IPS-NIHi11 (cell line): ENCODE data around the gene THAP3.
"Not testable (repeated sequence)": the region's sequence is repeated elsewhere in the genome, so short reads cannot be mapped to it uniquely, and the experiment has no call there.

Experiments
- DNase-seq: peaks from one replicate; pipeline ENCODE4 v3.0.0; 2012; ENCODE audit warnings: mixed read lengths, low spot score

THAP3 gene

DNA sequence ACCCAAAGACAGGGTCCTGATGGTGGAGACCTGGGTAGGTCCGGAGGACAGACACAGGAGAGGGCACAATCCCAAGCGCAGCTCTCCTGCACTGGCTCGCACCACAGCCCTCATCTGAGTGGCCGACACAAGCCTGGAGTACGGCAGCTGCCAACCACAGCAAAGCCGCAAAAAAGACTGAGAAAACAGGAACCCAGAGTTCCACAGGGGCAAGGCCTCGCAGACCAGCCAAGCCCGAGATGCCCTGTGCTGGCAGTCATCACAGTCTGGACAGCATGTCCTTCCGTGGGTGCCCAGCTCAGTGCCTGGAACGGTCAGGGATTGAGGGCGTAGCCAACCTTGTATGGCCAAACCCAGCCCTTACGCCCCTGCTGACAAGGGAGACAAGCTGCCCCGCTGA lies 33.4 kb upstream of the THAP3 start:
- DNase-seq = no peak

DNA sequence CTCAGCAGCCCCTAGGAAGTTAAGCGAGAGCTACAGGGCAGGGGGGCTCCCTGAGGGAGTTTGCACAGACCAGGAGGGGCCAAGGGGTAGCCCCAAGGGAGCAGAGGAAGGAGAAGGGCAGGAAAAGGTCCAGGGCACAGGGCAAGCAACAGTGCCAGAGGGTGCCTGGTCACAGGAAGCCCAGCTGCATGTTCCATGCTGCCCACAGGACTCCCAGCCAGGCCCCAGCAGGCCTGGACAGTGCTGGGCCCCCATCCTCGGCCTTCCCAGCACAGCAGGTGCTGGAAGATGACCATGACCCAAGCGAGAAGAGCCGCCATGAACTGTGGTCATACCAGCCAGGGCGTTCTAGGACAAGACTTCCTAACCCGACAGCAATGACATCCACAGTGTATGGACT lies 33.0 kb upstream of the THAP3 start:
- DNase-seq = no peak

DNA sequence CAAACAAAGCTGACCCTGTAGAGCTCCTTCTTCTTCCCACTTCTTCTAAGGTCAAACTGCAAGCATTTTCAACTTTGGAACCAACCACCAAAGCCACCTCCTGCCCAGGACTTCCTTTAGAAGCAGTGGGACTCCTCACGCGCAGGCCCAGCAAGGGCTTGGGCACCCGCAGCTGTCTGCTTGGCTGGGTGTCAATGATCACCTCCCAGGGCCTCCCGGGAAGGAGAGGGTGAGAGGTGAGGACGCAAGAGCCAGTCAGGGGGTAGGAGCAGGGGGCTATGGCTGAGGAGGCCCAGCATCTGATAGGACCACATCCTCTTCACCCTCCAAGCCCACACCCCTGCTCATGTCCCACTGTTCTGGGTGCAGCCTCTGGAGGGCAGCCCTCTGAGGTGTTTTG lies 32.2 kb upstream of the THAP3 start:
- no peak for DNase-seq

DNA sequence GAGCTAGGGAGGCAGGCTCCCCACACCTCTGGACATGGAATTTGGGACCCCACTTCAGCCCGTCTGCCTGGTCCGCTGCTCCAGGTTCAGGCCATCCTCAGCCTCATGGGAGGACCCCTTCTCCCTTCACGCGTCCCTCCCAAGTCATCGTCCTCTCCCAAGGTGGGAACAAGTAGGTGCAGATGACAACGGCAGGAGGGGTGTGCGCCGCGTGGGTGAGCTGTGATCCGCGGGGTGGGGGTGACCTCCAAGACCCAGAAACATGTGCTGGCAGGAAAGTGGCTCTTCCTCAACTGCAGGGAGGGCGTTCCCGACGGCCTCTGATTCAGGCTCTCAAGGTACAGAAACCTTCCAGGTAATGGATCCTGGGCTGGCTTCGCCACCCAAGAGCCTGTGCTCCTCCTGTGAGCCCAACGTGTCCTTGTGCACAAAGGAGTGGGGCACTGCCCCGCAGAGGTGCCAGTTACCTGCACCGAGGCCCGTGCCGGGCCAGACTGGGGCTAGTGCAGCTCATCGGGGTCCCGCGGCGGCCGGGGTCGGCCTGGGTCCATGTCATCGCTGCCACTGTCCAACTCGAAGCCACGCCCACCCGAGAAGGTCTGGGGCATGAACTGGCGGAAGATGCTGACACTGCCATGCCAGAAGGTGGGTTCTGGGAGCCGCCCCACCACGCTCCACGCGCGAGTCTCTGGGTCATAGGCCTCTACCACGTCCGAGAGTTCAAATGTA lies 31.6 kb upstream of the THAP3 start:
- no peak for DNase-seq

DNA sequence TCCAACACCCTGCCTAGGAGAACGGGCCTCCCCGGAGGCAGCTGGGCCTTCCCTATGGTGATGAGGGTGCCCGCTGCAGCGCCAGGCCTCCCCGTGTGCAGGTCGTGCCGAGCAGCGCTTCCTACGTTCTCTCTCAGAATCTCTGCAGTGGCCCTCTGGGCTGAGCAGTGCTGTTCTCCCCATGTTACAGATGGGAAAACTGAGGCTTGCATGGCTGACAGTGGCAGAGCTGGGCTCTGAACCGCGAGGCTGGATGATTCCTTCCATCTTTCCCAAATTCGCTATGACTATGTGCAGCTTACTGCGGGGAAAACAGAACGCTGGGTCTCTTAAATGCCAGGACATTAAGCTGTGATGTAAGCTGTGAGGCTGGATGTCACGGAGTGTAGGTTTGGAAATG lies 30.9 kb upstream of the THAP3 start:
- no peak for DNase-seq

DNA sequence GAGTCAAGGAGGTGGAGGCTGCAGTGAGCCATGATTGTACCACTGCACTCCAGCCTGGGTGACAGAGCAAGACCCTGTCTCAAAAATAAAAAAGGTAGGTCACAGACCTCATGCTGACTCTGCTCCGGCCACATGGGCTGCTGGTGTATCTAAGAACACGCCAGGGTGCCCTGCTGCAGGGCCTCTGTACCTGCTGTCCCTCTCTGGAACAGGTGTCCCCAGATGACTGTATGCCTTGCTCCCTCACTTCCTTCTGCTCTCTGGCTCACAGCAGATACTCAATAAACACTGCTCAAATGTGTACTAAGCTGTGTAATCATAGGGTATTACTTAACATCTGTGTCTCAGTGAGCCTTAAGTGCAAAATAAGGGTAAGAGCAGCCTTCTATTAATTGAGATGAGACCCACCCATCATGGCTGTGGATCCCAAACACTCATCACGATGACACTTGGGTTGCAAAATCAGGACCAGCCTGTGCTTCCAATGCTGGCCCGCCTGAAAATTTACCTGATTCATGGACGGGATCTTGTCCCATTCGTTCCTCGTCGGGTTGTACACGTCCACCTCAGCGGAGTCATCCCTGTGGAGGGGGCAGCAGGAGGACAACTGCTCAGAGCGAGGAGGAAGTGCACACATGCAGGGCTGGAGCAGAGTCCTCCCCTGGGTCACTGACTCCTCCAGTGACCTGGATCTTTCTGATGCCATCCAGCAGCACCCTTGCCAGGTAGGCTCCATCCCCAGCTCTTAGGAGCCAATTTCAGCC lies 29.5 kb upstream of the THAP3 start:
- no peak for DNase-seq

DNA sequence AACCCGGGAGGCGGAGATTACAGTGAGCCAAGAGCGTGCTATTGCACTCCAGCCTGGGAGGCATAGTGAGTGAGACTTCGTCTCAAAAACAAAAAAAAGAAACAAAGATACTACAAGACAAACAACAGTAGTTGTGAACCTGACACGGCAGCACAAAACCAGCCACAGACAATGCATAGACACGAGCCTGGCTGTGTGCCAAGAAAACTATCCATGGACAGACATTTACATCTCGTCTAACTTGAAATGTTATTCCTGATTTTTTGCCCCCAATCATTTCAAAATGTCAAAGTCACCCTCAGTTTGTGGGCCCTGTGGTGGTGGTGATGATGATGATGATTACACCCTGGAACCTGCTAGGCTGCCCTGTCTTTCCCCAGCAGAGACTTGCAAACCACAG lies 28.3 kb upstream of the THAP3 start:
- no peak for DNase-seq

DNA sequence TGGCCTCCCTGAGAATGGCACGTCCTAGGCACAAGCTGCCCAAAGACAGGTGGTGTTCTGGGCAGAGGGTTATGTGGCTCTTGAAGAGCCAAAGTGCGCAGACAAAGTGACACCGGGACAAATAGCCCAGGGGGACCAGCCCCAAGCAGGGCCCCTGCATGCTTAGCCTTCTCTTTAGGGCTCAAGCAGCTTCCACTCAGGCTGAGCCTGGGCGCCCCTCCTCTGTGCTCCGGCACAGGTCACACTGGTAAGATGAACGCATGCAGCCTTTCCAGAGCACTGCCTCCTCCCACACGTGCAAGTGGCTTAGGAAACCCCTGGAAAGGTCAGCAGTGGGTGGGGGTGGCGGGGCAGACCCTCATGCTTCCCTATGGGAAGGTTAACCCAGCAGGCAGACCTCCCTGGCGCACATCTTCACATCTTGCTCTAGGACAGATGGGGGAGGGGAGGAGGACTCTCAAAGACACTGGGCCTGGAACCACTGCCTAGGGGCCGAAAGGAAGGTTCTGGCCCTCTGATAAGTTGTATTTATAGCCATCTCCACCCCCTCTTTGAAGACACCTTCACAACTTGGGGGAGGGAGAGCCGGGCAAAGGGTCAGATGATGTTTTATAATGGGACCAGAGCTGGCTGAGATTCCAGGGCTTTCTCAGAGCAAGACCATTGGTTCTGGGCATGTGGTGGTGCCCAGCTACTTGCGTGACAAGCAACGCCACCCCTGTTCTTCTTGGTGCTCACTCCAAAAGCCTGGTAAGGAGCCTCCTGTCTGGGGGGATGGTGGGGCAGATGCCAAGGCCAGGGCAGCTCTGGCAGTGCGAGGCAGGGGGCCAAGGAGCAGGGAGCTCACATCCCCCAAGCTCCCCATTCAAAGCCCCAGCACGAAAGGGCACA lies 27.5 kb upstream of the THAP3 start:
- no peak for DNase-seq

DNA sequence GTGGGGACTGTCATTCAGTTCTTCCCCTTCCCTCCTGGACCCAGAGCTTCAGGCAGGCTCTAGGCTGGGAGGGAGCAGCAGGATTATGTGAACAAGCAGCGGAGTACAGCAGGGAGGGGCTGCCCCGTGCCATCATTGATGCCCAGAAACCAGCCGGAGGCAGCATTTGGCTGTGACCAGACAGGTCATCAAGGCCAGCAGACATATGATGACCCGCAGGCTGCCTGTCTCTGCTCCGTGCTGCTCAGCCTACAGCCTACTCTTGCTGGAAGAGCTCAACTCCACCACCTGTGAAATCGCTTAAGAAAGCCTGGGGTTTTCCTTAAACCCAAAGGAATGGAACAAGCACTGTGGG lies 26.9 kb upstream of the THAP3 start:
- no peak for DNase-seq

DNA sequence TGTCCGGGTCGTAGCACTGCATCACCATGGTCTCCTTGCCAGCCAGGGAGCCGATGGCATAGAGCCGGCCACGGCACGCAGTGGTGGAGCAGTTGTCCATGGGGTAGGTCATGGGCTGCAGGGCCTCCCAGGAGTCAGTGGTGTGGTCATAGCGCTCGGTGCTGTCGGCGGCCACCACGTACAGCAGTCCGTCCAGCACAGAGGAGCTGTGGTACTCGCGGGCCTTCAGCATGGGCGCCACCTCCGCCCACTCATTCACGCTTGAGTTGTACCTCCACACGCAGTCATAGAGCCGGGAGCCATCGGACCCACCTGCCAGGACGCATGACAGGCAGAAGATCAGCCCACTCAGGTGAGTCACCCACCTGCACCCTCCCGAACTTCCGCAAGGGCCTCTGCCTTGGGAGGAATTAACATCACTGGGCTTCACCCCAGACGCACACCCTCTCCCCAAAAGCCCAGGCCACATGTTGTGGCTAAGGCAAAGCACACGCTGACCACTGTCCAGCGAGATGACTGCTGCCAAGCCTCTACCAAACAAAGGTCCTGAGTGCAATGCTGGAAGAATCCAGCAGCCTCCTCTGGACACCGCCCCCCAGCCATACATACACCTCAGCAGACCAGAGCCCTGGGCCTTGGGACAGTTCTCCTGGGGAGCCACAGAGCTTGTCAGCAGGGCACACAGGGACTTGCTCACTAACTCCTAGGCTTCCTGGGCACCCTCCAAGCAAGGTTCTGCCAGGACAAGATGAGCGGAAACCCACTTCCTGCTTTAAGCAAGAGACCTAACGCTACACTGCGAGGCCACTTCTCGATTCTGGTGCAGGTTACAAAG lies 25.3 kb upstream of the THAP3 start:
- no peak for DNase-seq

DNA sequence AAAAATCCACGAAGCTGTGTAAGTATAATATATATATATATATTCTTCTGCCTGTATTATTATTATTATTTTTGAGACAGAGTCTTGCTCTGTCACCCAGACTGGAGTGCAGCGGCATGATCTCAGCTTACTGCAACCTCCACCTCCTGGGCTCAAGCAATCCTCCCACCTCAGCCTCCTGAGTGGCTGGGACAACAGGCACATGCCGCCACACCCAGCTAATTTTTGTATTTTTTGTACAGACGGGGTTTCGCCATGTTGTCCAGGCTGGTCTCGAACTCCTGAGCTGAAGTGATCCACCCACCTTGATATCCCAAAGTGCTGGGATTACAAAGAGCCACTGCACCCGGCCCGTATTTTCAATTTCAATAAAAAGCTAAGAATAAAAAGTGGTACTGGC lies 24.7 kb upstream of the THAP3 start:
- not testable (repeated sequence) for DNase-seq

DNA sequence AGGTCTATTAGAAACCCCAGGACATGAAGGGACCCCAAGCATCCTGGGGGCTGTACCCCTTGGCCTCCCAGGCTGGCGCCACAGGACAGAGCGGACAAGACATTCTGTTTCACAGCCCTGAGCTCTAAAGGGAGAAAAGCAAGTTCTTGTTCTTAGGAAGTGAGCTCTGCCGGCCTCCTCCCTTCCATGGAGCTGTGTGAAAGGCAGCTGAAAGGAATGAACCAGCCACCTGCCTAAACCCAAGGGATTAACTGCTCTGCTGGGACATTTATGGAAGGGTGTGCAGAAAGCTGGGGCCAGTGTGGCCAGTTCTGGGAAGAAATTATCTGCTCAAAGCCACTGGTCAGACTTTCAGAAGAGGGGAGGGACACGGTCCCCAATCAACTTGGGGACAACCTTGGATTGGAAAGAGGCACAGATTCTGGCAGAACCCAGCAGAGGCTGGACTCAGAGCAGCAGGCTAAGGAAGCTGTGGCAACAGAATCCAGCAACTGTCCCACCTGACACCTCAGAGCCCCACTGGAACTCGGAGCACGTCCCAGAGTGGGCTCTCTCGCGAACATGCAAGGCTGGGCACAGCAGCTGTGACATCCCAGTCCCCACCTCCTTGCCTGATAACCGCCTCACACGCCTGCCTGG lies 24.1 kb upstream of the THAP3 start:
- DNase-seq = no peak

DNA sequence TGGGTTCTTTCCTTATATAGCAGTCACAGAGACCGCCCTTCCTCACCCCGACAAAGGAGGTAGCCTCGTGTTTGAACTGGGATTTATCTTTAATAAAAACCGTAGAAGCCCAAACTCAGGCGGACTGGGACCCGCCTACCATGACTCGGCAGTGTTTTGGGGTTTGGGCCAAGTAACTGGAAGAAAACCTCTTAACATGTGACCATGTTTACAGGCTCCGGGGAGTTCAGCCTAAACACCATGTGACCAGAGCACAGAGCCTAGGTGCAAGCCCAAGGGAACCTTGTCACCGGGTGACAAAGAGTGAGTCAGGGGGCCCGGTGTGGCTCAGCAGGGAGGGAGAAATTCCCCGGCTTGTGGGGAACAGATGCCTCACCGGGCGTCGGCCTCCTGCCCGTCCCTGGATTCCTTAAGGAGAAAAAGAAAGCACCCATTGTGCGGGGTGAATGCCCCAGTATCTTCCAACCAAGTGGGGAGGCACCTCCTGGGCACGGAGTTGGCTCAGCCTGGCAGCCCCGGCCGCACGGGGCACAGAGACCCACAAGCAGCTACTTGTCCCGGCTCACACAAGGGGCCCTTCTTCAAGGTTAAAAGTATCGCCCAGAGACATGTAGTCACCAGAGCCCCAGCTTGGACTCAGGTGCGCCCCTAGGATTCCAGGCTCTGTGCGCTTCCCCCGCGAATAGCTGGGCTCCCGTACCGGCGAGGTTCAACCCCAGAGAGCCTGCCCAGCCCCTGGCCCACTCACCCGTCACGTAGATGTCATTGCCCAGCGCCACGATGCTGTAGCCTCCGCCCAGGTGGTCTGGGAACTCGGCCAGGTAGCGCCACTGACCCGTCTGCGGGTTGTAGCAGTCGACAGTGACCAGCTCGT lies 23.4 kb upstream of the THAP3 start:
- peak; percentile 50 for DNase-seq

DNA sequence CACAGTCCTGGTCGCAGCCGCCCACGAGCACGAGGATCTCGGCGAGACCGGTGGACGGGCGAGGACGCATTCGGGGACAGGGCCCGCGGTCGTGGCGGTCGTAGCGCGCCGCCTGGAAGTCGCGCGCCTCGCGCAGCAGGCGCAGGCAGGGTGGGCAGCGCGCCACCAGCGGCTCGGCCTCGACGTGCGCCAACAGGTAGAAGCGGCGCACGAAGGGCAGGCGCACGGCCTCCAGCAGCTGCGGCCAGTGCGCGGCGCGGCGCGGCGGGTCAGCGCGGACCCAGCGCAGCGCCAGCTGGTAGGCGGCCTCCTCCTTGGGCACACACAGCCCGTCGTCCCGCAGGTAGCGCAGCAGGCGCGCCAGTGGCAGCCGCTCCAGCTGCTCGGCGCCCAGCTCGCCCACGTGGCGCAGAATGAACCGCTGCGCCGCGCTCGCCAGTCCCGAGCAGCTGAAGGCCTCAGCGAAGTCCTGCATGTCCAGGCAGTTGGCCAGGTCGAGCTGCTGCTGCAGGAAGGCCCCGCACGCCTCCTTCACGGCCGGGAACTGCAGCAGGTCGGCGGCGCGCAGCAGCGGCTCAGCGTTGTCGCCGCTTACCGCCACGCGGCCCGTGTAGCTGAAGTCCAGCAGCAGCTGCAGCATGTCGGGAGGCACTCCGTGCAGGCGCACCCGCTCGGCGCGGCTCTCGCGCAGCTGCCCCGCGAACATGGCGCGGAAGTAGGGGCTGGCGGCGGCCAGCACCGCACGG lies 22.6 kb upstream of the THAP3 start:
- peak; percentile 66 for DNase-seq

DNA sequence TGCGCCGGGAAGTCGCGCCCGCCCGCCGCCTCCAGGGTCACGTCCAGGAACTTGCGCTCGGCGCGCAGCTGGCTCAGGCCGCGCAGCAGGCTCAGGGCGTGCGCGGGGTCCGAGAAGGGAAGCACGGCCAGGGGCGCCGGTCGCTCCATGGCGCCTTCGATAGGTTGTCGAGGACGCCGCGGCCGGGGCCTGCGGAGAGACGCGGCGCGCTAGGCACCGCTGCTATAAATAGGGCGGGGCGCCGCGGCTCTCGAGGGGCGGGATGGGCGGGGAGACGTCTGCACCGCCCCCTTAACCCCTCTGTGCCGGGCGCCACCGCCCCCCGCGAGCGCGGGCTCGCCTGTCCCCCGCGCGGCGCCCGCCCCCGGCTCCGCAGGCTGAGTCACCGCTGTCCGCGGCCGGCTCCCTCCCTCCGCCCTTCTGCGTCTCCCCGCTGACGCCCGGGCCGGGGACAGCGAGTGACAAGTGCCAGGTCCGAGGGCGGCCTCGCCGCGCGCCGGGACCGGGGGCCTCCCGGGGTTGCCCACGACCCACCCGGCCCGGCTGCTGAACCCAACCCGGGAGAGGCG lies 21.9 kb upstream of the THAP3 start, which contains the start of gene KLHL21:
KLHL21 (minus strand) TSS at position 201 of the 569 bp plus-strand sequence; CDS start at position 149, 52 bp downstream.
- DNase-seq = peak; percentile 90

DNA sequence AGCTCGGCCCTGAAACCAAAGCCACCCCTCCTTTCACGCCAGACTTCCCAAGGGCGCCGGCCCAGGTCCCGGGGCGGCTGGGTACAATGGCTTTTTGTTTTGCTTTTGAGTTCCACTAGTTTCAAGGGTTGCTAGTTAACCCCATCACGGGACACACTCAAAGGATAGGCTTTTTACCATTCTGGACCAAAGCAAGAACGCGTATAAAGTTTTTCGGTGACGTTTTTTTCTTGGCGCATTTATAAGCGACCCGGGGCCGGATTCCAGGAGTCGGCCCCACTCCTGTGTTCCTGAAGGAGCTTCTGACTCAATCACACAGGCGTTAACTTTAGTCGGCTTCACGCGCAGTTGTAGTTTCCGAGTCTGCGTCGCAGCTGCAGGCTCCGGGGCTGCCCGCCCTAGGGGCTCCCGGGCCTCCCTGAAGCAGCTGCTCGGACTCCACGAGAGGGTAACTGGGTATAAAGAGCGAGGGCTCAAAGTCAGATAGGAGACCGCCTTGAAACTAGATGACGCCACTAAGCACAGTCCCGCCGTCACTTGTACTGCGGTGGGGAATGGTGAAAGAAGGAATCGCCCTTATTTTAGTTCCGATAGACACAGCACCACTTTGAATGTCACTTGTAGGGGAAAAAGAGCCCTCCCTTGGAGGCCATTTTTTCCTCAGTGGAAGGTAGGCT lies 21.3 kb upstream of the THAP3 start:
- DNase-seq = no peak

DNA sequence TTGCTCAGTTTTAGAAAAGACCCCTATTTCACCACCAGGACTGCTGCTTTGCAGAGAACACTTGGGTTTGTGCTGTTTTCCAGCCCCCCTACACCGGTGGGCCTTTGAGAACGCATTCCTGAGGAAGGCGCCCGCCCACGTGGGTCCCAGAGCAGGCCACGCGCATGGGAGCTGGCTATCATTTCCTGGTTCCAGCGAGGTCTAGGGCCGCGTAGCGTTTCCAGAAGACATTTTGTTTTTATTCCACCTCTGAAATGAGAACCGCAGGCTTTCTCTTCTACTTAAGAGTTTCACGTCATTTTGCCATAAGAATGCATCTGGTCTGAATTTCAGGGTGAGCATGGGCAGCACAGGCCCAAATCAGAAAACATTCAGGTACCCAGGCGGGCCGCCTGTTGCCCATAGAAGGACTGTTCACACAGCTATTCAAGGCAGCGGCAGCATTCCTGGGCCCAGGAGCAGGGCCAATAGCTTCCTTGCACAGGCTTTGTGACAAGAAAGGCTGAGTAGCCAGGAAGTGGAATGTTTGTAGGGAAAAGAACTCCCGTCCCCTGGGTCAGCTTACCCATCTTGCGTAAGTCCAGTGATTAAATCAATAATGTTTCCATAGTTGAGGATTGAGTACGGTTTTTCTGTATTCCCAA lies 20.6 kb upstream of the THAP3 start:
- no peak for DNase-seq
